ENCODE results near the gene MRPS35. TPM values are rescaled to one million over a fixed set of nuclear protein-coding genes. Genes with fewer than 3 reads are reported as not detected.

Gene MRPS35
- total RNA-seq, 1 donor from 2014 or later = 96.1 TPM

Other genes with a start within 250 kb of the MRPS35 start
- 110 and 281 TPM in 2 replicates for gene PPFIBP1, start 186.6 kb upstream of the MRPS35 start, total RNA-seq
- 0.35 and 4.0 TPM in 2 replicates for gene REP15, start 14.4 kb upstream of the MRPS35 start, total RNA-seq
- 16.7 and 23.6 TPM in 2 replicates for gene KLHL42, start 69.4 kb downstream of the MRPS35 start, total RNA-seq
- gene MANSC4, start 69.4 kb downstream of the MRPS35 start, total RNA-seq = not detected in 2 replicates